H9 (cell line): ENCODE results near the gene TNRC6A. TPM values are rescaled to one million over a fixed set of nuclear protein-coding genes. Genes with fewer than 3 reads are reported as not detected.

ENCODE experiments used
- DNase-seq: peaks from one replicate; pipeline ENCODE4 v3.0.0-alpha.2; 2017
- H2AFZ ChIP-seq: one replicate; pipeline ENCODE4 v1.6.1; 2013; ENCODE audit warnings: mild to moderate bottlenecking, low read length, control low read depth, moderate library complexity
- H2AK5ac ChIP-seq: 2 replicates; pipeline ENCODE4 v1.6.1; 2013; ENCODE audit warnings: low read length, control low read depth, mixed read lengths; ENCODE audit not compliant: insufficient read length
- H2BK120ac ChIP-seq: one replicate; pipeline ENCODE4 v1.6.1; 2013; ENCODE audit warnings: low read depth, mild to moderate bottlenecking, low read length, control low read depth, inconsistent platforms; ENCODE audit not compliant: poor library complexity, severe bottlenecking
- H2BK12ac ChIP-seq: 2 replicates; pipeline ENCODE4 v1.6.1; 2013; ENCODE audit warnings: low read length, control low read depth, mixed read lengths, low read depth; ENCODE audit not compliant: insufficient read length
- H2BK15ac ChIP-seq: 2 replicates; pipeline ENCODE4 v1.6.1; 2013; ENCODE audit warnings: low read depth, low read length, control low read depth
- H2BK20ac ChIP-seq: one replicate; pipeline ENCODE4 v1.6.1; 2013; ENCODE audit warnings: low read depth, mild to moderate bottlenecking, low read length, control low read depth, inconsistent platforms; ENCODE audit not compliant: poor library complexity, severe bottlenecking
- H2BK5ac ChIP-seq: 2 replicates; pipeline ENCODE4 v1.6.1; 2013; ENCODE audit warnings: low read length, control low read depth, mixed read lengths; ENCODE audit not compliant: insufficient read length
- H3K14ac ChIP-seq: 2 replicates; pipeline ENCODE4 v1.6.1; 2013; ENCODE audit warnings: low read length, control low read depth; ENCODE audit not compliant: insufficient read depth
- H3K18ac ChIP-seq: 2 replicates; pipeline ENCODE4 v1.6.1; 2013; ENCODE audit warnings: low read depth, mild to moderate bottlenecking, mixed read lengths, low read length, control low read depth; ENCODE audit not compliant: insufficient read length
- H3K23ac ChIP-seq: 2 replicates; pipeline ENCODE4 v1.6.1; 2013; ENCODE audit warnings: low read length, control low read depth, mixed read lengths, low read depth; ENCODE audit not compliant: insufficient read length
- H3K23me2 ChIP-seq: 2 replicates; pipeline ENCODE4 v1.6.1; 2013; ENCODE audit warnings: low read depth, mild to moderate bottlenecking, mixed read lengths, low read length, control low read depth; ENCODE audit not compliant: insufficient read length, poor library complexity, severe bottlenecking
- H3K27ac ChIP-seq: 2 replicates; pipeline ENCODE4 v1.5.1; 2013; ENCODE audit warnings: low read length, control low read depth, mixed read lengths, low read depth; ENCODE audit not compliant: insufficient read length
- H3K27me3 ChIP-seq: 2 replicates; pipeline ENCODE4 v1.6.1; 2013; ENCODE audit warnings: low read length, control low read depth, inconsistent platforms; ENCODE audit not compliant: insufficient read depth
- H3K4ac ChIP-seq: 2 replicates; pipeline ENCODE4 v1.6.1; 2013; ENCODE audit warnings: low read depth, mild to moderate bottlenecking, control low read depth, inconsistent platforms, low read length, moderate library complexity
- H3K4me1 ChIP-seq: 2 replicates; pipeline ENCODE4 v1.6.1; 2013; ENCODE audit warnings: low read length, control low read depth, inconsistent platforms; ENCODE audit not compliant: insufficient read depth
- H3K4me2 ChIP-seq: 2 replicates; pipeline ENCODE4 v1.6.1; 2013; ENCODE audit warnings: low read length, control low read depth, mixed read lengths; ENCODE audit not compliant: insufficient read length, insufficient read depth
- H3K56ac ChIP-seq: 2 replicates; pipeline ENCODE4 v1.6.1; 2013; ENCODE audit warnings: low read depth, mild to moderate bottlenecking, mixed read lengths, low read length, control low read depth; ENCODE audit not compliant: insufficient read length
- H3K79me1 ChIP-seq: 2 replicates; pipeline ENCODE4 v1.6.1; 2013; ENCODE audit warnings: low read depth, mild to moderate bottlenecking, moderate library complexity, low read length, control low read depth, inconsistent platforms; ENCODE audit not compliant: insufficient read depth, poor library complexity, severe bottlenecking
- H3K79me2 ChIP-seq: 2 replicates; pipeline ENCODE4 v1.6.1; 2013; ENCODE audit warnings: low read length, control low read depth, inconsistent platforms; ENCODE audit not compliant: insufficient read depth
- H3K9ac ChIP-seq: 2 replicates; pipeline ENCODE4 v1.6.1; 2013; ENCODE audit warnings: low read length, control low read depth, mixed read lengths; ENCODE audit not compliant: insufficient read length; ENCODE audit errors: extremely low read depth
- H3K9me3 ChIP-seq: one replicate; pipeline ENCODE4 v1.6.1; 2013; ENCODE audit warnings: low read depth, low read length, inconsistent platforms; ENCODE audit not compliant: control insufficient read depth
- H3T11ph ChIP-seq: one replicate; pipeline ENCODE4 v1.6.1; 2013; ENCODE audit warnings: mild to moderate bottlenecking, low read length, control low read depth, inconsistent platforms
- H4K20me1 ChIP-seq: one replicate; pipeline ENCODE4 v1.6.1; 2013; ENCODE audit not compliant: control insufficient read depth, insufficient read length, insufficient read depth
- H4K5ac ChIP-seq: 2 replicates; pipeline ENCODE4 v1.6.1; 2013; ENCODE audit warnings: low read depth, mild to moderate bottlenecking, mixed read lengths, low read length, control low read depth; ENCODE audit not compliant: insufficient read length
- H4K8ac ChIP-seq: replicated peaks from 2 replicates; pipeline ENCODE4 v1.6.1; 2013; ENCODE audit warnings: low read length, control low read depth, mixed read lengths, low read depth; ENCODE audit not compliant: insufficient read length
- H4K91ac ChIP-seq: 2 replicates; pipeline ENCODE4 v1.6.1; 2013; ENCODE audit warnings: low read depth, mild to moderate bottlenecking, moderate library complexity, mixed read lengths, low read length, control low read depth; ENCODE audit not compliant: insufficient read length
- H3K27ac Mint-ChIP-seq, 3 experiments: 2 replicates in 2 of 3; 3 replicates in 1 of 3; pipeline ENCODE4 v1.8.0; 2020 to 2021; ENCODE audit warnings: mixed read lengths in 3 of 3, mild to moderate bottlenecking in 1 of 3, moderate library complexity in 1 of 3
- H3K27me3 Mint-ChIP-seq: 2 replicates; pipeline ENCODE4 v1.8.0; 2021; ENCODE audit warnings: low read depth, mild to moderate bottlenecking, moderate library complexity, mixed read lengths
- H3K36me3 Mint-ChIP-seq, 3 experiments: 2 replicates in 2 of 3; 3 replicates in 1 of 3; pipeline ENCODE4 v1.8.0; 2020 to 2021; ENCODE audit warnings: low read depth in 3 of 3, mixed read lengths in 3 of 3; ENCODE audit not compliant: insufficient read depth in 1 of 3
- H3K4me1 Mint-ChIP-seq, 2 experiments: 2 replicates each; pipeline ENCODE4 v1.8.0; 2020; ENCODE audit warnings: mixed read lengths in 2 of 2
- H3K4me3 Mint-ChIP-seq, 2 experiments: 2 replicates in 1 of 2; 3 replicates in 1 of 2; pipeline ENCODE4 v1.8.0; 2020 to 2021; ENCODE audit warnings: mild to moderate bottlenecking in 2 of 2, mixed read lengths in 2 of 2, moderate library complexity in 1 of 2
- H3K9me3 Mint-ChIP-seq, 2 experiments: 2 replicates in 1 of 2; 3 replicates in 1 of 2; pipeline ENCODE4 v1.8.0; 2020; ENCODE audit warnings: mild to moderate bottlenecking in 2 of 2, mixed read lengths in 2 of 2, moderate library complexity in 1 of 2
- CTCF ChIP-seq: fragments of 200-600 bp; sonication (generic); conservative IDR thresholded peaks from 3 replicates; pipeline ENCODE4 v1.8.0; 2021; ENCODE audit warnings: antibody characterized with exemption, mild to moderate bottlenecking
- total RNA-seq: library from RNA; stranded (reverse); gene quantifications from 2 replicates; pipeline ENCODE4 v1.2.1, GENCODE V29; 2021

TNRC6A gene
- total RNA-seq, 1 experiment from 2014 or later = 114 TPM

GRCh38 chr16:24723663-24724062 is 5.8 kb upstream of the TNRC6A start:
- no peaks in the 10 kb centered on the region; the same call in 1 of the 2 replicates for H3K27me3 Mint-ChIP-seq
- H3K36me3 Mint-ChIP-seq = peaks cover 0 to 4% (median 2%) of the 10 kb centered on the region in 3 experiments; a peak in 4 of 7 replicates
- no peaks in the 10 kb centered on the region for H3K23me2 ChIP-seq
- no peak overlapping the region for H3K18ac ChIP-seq
- no peak overlapping the region for H3K23ac ChIP-seq
- no peaks in the 10 kb centered on the region for H3K9me3 ChIP-seq
- no peak overlapping the region for H3K56ac ChIP-seq
- H3K27ac Mint-ChIP-seq = no peak overlapping the region
- TF ChIP-seq CTCF = no peak
- no peak overlapping the region for H3K4me2 ChIP-seq
- H4K5ac ChIP-seq = no peak overlapping the region
- no peak overlapping the region for H2BK120ac ChIP-seq
- no peaks in the 10 kb centered on the region for H3K27me3 ChIP-seq
- H4K20me1 ChIP-seq = no peaks in the 10 kb centered on the region
- H3K9ac ChIP-seq = no peak overlapping the region
- H2AK5ac ChIP-seq = no peak overlapping the region
- H3T11ph ChIP-seq = no peak overlapping the region
- H3K9me3 Mint-ChIP-seq = peaks cover 0 to 3% of the 10 kb centered on the region in 2 experiments; a peak in 1 of 5 replicates
- H3K4me3 Mint-ChIP-seq = no peak overlapping the region
- H3K79me2 ChIP-seq = no peaks in the 10 kb centered on the region
- no peak overlapping the region for H2BK15ac ChIP-seq
- no peaks in the 10 kb centered on the region for H3K79me1 ChIP-seq
- no peak overlapping the region for H2BK5ac ChIP-seq
- H3K27ac ChIP-seq = no peak overlapping the region
- no peak overlapping the region for H4K8ac ChIP-seq
- 0 out of 2 replicates have a peak, but pooled peaks cover under 1% of the 10 kb centered on the region for H3K4me1 ChIP-seq
- H3K14ac ChIP-seq = no peak overlapping the region
- H2BK20ac ChIP-seq = no peak overlapping the region
- no peak overlapping the region for H3K4ac ChIP-seq
- H2AFZ ChIP-seq = no peak overlapping the region
- H2BK12ac ChIP-seq = no peak overlapping the region
- no peak overlapping the region for H4K91ac ChIP-seq
- DNase-seq = no peak
- peaks cover 5 to 8% of the 10 kb centered on the region in 2 experiments for H3K4me1 Mint-ChIP-seq
